Measurements from ENCODE around the gene SMYD3. TPM values are rescaled to one million over a fixed set of nuclear protein-coding genes. Genes with fewer than 3 reads are reported as not detected.

SMYD3 gene
- total RNA-seq, 2 donors from 2014 or later, result 16.2 to 16.4 TPM

DNA sequence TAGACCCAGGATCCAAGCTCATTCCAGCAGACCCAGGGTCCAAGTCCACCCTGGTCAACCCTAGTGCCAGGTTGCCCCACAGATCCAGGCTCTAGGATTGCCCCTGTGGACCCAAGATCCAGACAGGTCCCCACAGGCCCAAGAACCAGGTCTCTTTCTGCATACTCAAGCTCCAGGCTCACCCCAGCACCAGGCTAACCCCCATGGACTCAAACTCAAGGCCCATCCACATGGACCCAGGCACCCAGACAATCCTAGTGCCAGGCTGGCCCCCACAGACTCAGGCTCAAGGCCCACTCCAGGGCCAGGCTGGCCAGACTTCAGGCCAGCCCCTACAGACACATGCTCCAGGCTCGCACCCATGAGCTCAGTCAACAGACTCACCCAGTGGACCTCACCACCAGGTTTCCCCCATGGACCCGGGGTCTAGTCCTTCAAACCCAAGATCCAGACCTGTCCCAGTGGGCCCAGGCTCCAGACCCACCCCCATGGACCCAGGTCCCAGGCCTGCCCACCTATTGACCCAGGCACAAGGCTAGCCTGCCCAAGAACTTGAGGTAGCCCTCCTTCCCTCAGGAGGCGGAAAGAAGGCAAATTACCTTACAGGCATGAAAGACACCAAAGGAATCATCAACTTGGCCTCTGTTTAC, 124.4 kb downstream of the SMYD3 start:
- intact Hi-C loops (cut with DNase I), result no loop called here
- Histone ChIP-seq H3K9ac (ENCODE audit: low read depth in 2 of 2, low read length in 2 of 2) (no peak overlapping the region), H3K9me3 (no peaks in the 10 kb centered on the region), H3K36me3 (no peaks in the 10 kb centered on the region), H3K27me3 (no peaks in the 10 kb centered on the region), H3K4me3 (no peak overlapping the region), H3K27ac (no peak overlapping the region), H3K4me1 (no peaks in the 10 kb centered on the region)
- TF ChIP-seq, protein P1, sequence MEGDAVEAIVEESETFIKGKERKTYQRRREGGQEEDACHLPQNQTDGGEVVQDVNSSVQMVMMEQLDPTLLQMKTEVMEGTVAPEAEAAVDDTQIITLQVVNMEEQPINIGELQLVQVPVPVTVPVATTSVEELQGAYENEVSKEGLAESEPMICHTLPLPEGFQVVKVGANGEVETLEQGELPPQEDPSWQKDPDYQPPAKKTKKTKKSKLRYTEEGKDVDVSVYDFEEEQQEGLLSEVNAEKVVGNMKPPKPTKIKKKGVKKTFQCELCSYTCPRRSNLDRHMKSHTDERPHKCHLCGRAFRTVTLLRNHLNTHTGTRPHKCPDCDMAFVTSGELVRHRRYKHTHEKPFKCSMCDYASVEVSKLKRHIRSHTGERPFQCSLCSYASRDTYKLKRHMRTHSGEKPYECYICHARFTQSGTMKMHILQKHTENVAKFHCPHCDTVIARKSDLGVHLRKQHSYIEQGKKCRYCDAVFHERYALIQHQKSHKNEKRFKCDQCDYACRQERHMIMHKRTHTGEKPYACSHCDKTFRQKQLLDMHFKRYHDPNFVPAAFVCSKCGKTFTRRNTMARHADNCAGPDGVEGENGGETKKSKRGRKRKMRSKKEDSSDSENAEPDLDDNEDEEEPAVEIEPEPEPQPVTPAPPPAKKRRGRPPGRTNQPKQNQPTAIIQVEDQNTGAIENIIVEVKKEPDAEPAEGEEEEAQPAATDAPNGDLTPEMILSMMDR (IDR thresholded peaks at IDR 0.05), result no peak
- no peak for DNase-seq

DNA sequence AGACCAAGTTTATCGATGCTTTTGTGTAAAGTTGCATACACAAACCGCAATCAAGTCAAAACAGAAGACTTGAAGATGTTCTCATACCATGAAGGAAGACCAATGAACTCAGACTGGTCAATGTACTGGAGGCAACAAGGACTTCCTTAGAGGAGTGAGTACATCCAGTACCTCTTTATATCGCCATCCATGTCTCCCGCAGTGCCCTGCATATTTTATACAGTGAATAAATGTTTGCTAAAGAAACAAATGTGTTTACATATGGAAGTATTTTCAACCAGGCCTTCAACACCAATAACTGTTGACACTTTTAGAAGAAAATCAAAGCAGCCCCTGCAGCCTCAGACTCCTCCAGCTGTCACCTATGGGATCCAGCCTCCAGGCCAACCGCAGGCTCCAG, 125.6 kb downstream of the SMYD3 start:
- Histone ChIP-seq H3K9me3 (no peaks in the 10 kb centered on the region), H3K36me3 (no peaks in the 10 kb centered on the region), H3K9ac (ENCODE audit: low read depth in 2 of 2, low read length in 2 of 2) (no peak overlapping the region), H3K27me3 (no peaks in the 10 kb centered on the region), H3K27ac (no peak overlapping the region), H3K4me1 (no peaks in the 10 kb centered on the region), H3K4me3 (no peak overlapping the region)
- intact Hi-C loops (cut with DNase I), result no loop called here
- DNase-seq, result no peak
- TF ChIP-seq, protein P1 (IDR thresholded peaks at IDR 0.05), result no peak

DNA sequence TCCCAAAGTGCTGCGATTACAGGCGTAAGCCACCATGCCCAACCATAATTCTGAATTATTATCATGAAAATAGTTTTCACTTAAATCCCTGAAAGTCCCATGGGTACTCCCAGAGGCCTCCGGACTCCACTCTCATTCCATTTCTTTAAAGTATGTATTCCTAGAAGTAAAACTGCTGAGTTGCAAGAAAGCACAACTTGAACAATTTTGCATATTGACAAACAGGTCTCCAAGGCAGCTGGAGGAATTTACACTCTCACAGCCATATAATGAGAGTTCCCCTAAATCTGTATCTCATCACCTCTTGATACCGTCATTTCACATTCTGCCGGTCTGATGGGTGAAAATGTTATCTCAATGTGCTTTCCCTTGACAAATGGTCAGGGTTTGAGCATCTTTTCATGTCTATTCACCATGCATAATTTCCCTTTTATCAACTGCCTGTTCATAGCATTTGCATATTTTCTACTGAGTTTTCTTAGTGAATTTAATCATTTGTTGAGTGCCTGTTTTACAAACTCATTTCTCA, 129.4 kb downstream of the SMYD3 start:
- Histone ChIP-seq H3K27ac (no peak overlapping the region), H3K4me1 (no peaks in the 10 kb centered on the region), H3K27me3 (no peaks in the 10 kb centered on the region), H3K4me3 (no peak overlapping the region), H3K9ac (ENCODE audit: low read depth in 2 of 2, low read length in 2 of 2) (no peak overlapping the region), H3K9me3 (no peaks in the 10 kb centered on the region), H3K36me3 (no peaks in the 10 kb centered on the region)
- TF ChIP-seq, protein P1 (IDR thresholded peaks at IDR 0.05), result no peak
- no peak for DNase-seq
- intact Hi-C loops (cut with DNase I), result no loop called here

DNA sequence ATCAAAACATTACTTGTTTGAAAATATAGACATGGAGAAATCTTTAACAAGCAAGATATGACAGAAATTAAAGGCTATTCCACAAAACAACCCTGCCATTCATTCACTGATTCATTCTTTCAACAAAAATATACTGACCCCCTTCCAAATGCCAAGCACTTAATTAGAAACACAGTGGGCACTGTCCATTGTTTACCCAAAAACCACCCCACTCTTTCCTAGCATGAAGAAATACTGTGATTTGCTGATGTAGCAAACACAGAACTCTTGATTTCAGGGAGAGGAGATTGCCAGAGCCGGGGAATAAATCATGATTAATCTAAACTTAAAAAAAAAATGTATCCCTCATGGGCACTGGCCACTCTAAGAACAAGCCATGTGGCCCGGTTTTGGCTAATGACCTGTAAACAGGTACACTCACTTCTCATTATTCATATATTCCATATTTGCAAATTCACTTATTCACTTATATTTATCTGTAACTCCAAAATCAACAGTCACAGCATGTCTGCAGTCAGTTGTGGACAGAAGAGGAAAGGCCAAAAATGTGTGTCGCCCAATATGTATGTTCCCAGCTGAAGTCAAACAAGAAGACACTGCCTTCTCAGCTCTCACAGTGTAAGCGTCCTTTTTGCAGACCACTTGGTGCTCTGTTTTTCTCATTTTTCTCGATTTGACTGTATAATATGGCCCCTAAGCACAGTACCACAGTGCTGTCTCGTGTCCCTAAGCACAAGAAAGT, 133.1 kb downstream of the SMYD3 start:
- TF ChIP-seq, protein P1 (IDR thresholded peaks at IDR 0.05), result no peak
- Histone ChIP-seq H3K9me3 (no peaks in the 10 kb centered on the region), H3K27me3 (no peaks in the 10 kb centered on the region), H3K27ac (no peak overlapping the region), H3K4me3 (no peak overlapping the region), H3K36me3 (no peaks in the 10 kb centered on the region), H3K4me1 (no peaks in the 10 kb centered on the region), H3K9ac (ENCODE audit: low read depth in 2 of 2, low read length in 2 of 2) (no peak overlapping the region)
- intact Hi-C loops (cut with DNase I), result no loop called here
- DNase-seq, result no peak

DNA sequence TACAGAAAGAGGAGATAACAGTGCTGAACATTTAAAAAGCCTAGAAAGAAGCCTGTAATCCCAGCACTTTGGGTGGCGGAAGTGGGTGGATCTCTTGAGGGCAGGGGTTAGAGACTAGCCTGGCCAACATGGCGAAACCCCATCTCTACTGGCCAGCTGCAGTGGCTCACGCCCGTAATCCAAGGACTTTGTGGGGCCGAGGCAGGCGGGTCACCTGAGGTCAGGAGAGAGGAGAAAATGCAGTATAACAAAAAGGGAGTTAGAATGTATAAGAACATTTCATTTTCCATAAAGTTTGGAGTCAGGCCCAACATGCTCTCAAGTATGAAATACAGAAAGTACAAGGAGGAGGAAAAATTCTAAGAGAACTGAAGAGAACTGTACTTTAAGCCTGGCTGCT, 134.5 kb downstream of the SMYD3 start:
- Histone ChIP-seq H3K36me3 (no peaks in the 10 kb centered on the region), H3K27ac (no peak overlapping the region), H3K27me3 (no peaks in the 10 kb centered on the region), H3K9ac (ENCODE audit: low read depth in 2 of 2, low read length in 2 of 2) (no peak overlapping the region), H3K9me3 (no peaks in the 10 kb centered on the region), H3K4me1 (no peaks in the 10 kb centered on the region), H3K4me3 (no peak overlapping the region)
- TF ChIP-seq, protein P1 (IDR thresholded peaks at IDR 0.05), result no peak
- intact Hi-C loops (cut with DNase I), result no loop called here
- DNase-seq, result no peak
